ENCODE results near the gene BCAR3.

GRCh38 chr1:93659822-93660503 is 21.7 kb downstream of the BCAR3 start:
- no peak for TF ChIP-seq CTCF (IDR thresholded peaks at IDR 0.05)
- TF ChIP-seq POLR2AphosphoS5 (IDR thresholded peaks at IDR 0.05): no peak
- TF ChIP-seq EP300 (IDR thresholded peaks at IDR 0.05): no peak
- TF ChIP-seq POLR2A (IDR thresholded peaks at IDR 0.05; ENCODE audit: low read depth): no peak

All from esophagus muscularis mucosa (tissue), 4 donors.